DOHH2 (cell line): ENCODE results near the gene GATA3.

Source experiments
- H3F3A ChIP-seq: fragments of 200-600 bp; sonication (generic), shearing (Covaris generic); 2 replicates; pipeline ENCODE4 v1.6.0; 2016; ENCODE audit warnings: antibody characterized with exemption, mild to moderate bottlenecking; ENCODE audit not compliant: control insufficient read depth, insufficient read depth
- H3K27ac ChIP-seq: fragments of 200-600 bp; sonication (generic); 2 replicates; pipeline ENCODE4 v1.5.1; 2014; ENCODE audit warnings: low read depth, mild to moderate bottlenecking, low read length, moderate library complexity
- H3K27me3 ChIP-seq: fragments of 200-600 bp; sonication (generic); 2 replicates; pipeline ENCODE4 v1.6.1; 2014; ENCODE audit warnings: mild to moderate bottlenecking, low read length, mixed read lengths; ENCODE audit not compliant: control insufficient read depth
- H3K36me3 ChIP-seq: fragments of 200-600 bp; sonication (generic); 2 replicates; pipeline ENCODE4 v1.6.1; 2014; ENCODE audit warnings: mild to moderate bottlenecking, low read length, moderate library complexity, mixed read lengths; ENCODE audit not compliant: control insufficient read depth
- H3K4me1 ChIP-seq: fragments of 200-600 bp; sonication (generic); 2 replicates; pipeline ENCODE4 v1.6.1; 2014; ENCODE audit warnings: mild to moderate bottlenecking, low read length, mixed read lengths; ENCODE audit not compliant: control insufficient read depth
- H3K4me2 ChIP-seq: fragments of 200-600 bp; sonication (generic); 2 replicates; pipeline ENCODE4 v1.6.0; 2014; ENCODE audit warnings: mild to moderate bottlenecking, low read length, moderate library complexity
- H3K4me3 ChIP-seq: fragments of 200-600 bp; sonication (generic); 2 replicates; pipeline ENCODE4 v1.5.1; 2014; ENCODE audit warnings: mild to moderate bottlenecking, low read length, mixed read lengths
- H3K79me2 ChIP-seq: fragments of 200-600 bp; sonication (generic); 2 replicates; pipeline ENCODE4 v1.6.1; 2014; ENCODE audit warnings: mild to moderate bottlenecking, low read length, mixed read lengths; ENCODE audit not compliant: control insufficient read depth
- H3K9me2 ChIP-seq: fragments of 200-600 bp; sonication (generic); replicated peaks from 2 replicates; pipeline ENCODE4 v1.6.1; 2014; ENCODE audit warnings: mild to moderate bottlenecking, low read length, mixed read lengths; ENCODE audit not compliant: control insufficient read depth
- H3K9me3 ChIP-seq: fragments of 200-600 bp; sonication (generic); 2 replicates; pipeline ENCODE4 v1.6.1; 2014; ENCODE audit warnings: antibody characterized with exemption, low read length, mixed read lengths; ENCODE audit not compliant: control insufficient read depth, insufficient read depth
- H4K20me1 ChIP-seq: fragments of 200-600 bp; sonication (generic); 2 replicates; pipeline ENCODE4 v1.6.0; 2014; ENCODE audit warnings: low read depth, mild to moderate bottlenecking, antibody characterized with exemption, low read length, moderate library complexity; ENCODE audit not compliant: control insufficient read depth, insufficient read depth
- CTCF ChIP-seq: fragments of 200-600 bp; sonication (generic); IDR thresholded peaks from one replicate; pipeline ENCODE4 v1.5.1; 2014; ENCODE audit warnings: antibody characterized with exemption, mild to moderate bottlenecking, low read depth, low read length; ENCODE audit not compliant: poor library complexity, severe bottlenecking
- EZH2phosphoT487 ChIP-seq: fragments of 200-600 bp; sonication (generic); IDR thresholded peaks from 2 replicates; pipeline ENCODE4 v1.6.1; 2017; ENCODE audit warnings: borderline replicate concordance, mild to moderate bottlenecking, antibody characterized with exemption, low read length, moderate library complexity, mixed read lengths

The GATA3 gene

DNA sequence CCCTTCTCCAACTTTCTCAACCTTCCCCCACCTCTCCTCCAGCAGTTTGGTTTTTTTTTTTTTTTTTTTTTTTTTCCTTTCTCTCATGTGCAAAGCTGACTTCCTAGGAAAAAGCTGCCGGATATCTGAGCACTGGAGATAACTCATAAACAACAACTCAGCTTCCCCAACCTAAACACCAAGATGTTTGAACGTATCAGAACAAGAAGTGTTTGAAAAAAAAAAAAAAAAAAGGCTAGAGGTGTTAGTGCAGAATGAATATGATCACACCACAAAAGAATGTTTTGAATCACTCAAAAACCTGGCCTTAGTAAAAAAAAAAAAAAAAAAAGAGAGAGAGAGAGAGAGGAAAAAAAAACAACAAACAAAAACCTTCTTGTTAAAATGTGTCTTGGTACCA is 11.2 kb downstream of the GATA3 start:
- Histone ChIP-seq H4K20me1 (no peaks in the 10 kb centered on the region), H3F3A (no peaks in the 10 kb centered on the region), H3K36me3 (no peaks in the 10 kb centered on the region), H3K27ac (no peak overlapping the region), H3K4me1 (peaks cover 2% of the 10 kb centered on the region; the same call in 1 of the 2 replicates), H3K79me2 (no peaks in the 10 kb centered on the region), H3K4me2 (no peak overlapping the region), H3K9me2 (no peaks in the 10 kb centered on the region), H3K9me3 (no peaks in the 10 kb centered on the region), H3K4me3 (no peak overlapping the region), H3K27me3 (peaks cover 16% of the 10 kb centered on the region)
- no peak for TF ChIP-seq EZH2phosphoT487
- TF ChIP-seq CTCF = no peak

DNA sequence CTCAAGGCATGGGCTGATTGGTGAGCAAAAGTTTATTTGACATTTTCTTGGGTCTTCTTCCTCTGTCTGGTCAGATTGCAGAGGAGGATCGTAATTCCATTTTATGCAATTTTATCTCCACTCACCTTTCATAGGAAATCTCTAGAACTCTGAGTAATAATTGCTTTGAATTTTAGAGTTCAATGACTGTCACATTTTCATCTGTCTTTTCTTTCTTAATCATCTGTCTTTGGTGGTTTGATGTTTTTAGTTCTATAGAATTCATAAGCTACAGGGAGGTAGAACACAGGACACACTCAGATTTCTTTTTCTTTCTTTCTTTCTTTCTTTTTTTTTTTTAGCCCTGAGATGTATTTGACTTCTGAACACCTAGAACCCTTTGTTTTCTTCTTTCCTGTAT is 11.6 kb downstream of the GATA3 start:
- Histone ChIP-seq H3K4me2 (no peak overlapping the region), H3K36me3 (no peaks in the 10 kb centered on the region), H4K20me1 (no peaks in the 10 kb centered on the region)

DNA sequence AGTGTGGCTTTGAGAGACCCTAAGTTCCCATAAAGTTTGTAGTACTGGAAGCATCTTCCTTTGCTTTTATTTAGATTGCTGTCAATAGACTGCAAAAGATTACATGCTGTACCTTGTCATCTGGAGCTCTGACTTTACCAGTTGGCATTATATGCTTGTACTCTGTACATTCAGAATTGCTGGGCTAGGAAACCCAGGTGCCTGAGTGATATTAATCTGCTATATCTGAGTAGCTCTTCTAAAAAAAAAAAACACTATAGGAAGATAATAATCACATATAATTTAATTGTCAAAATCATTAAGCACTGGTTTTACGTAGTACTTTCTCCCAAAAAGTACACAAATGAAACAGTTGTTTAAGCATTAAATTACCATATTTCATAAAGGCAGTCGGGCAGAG is 12.3 kb downstream of the GATA3 start:
- Histone ChIP-seq H3K4me3 (no peak overlapping the region), H3K9me2 (no peaks in the 10 kb centered on the region), H3K27ac (no peak overlapping the region), H3F3A (no peaks in the 10 kb centered on the region), H3K4me1 (no peaks in the 10 kb centered on the region), H3K36me3 (no peaks in the 10 kb centered on the region), H4K20me1 (no peaks in the 10 kb centered on the region), H3K27me3 (peaks cover 16% of the 10 kb centered on the region), H3K9me3 (no peaks in the 10 kb centered on the region), H3K4me2 (no peak overlapping the region), H3K79me2 (no peaks in the 10 kb centered on the region)
- TF ChIP-seq EZH2phosphoT487 (no peak), CTCF (no peak)

More for the DNA sequence above, 11.6 kb downstream of the GATA3 start:
- H3K9me3 ChIP-seq = no peaks in the 10 kb centered on the region
- no peak overlapping the region for H3K4me3 ChIP-seq
- no peak overlapping the region for H3K27ac ChIP-seq
- no peaks in the 10 kb centered on the region for H3F3A ChIP-seq
- no peaks in the 10 kb centered on the region for H3K4me1 ChIP-seq
- peaks cover 16% of the 10 kb centered on the region for H3K27me3 ChIP-seq
- TF ChIP-seq CTCF = no peak
- TF ChIP-seq EZH2phosphoT487 = no peak
- no peaks in the 10 kb centered on the region for H3K79me2 ChIP-seq
- no peaks in the 10 kb centered on the region for H3K9me2 ChIP-seq

DNA sequence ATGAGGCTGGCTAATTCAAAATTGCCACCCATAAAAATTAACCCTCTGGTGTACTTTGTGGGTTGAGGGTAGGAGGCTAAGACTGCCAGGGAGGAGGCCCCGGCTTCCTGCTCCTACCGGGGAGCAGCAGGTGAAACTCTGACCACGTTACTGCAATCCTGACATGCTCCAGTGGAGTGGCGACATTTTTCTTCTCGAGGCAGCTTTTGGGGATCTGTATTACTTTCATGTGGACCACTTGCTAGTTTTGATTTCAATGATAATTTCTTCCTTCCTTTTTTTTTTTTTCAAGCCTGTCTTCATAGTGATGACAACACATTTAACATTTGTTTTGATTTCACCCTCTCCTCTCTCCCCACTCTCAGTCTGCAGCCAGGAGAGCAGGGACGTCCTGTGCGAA is 14.6 kb downstream of the GATA3 start:
- Histone ChIP-seq H3F3A (no peaks in the 10 kb centered on the region), H3K36me3 (no peaks in the 10 kb centered on the region), H3K27me3 (peaks cover 20% of the 10 kb centered on the region), H3K9me2 (no peaks in the 10 kb centered on the region), H4K20me1 (no peaks in the 10 kb centered on the region), H3K4me2 (no peak overlapping the region), H3K27ac (no peak overlapping the region), H3K4me3 (no peak overlapping the region), H3K4me1 (no peaks in the 10 kb centered on the region), H3K9me3 (no peaks in the 10 kb centered on the region), H3K79me2 (no peaks in the 10 kb centered on the region)
- TF ChIP-seq EZH2phosphoT487 (no peak), CTCF (no peak)
